ENCODE data around the gene SETDB1.
"Not testable (repeated sequence)": the region's sequence is repeated elsewhere in the genome, so short reads cannot be mapped to it uniquely, and the experiment has no call there.

Gene SETDB1

GRCh38 chr1:150926097-150926741, at the start of gene SETDB1:
Gene SETDB1, plus strand, starts transcription at chr1:150926363. Its CDS starts 1,352 bp downstream, at chr1:150927715.
- FAIRE-seq (peak; percentile 86), DNase-seq (ENCODE audit: low spot score) (peak; percentile 96)

GRCh38 chr1:150878931-150879330, 47.2 kb upstream of the SETDB1 start:
- DNase-seq (ENCODE audit: low spot score); FAIRE-seq: not testable (repeated sequence)

GRCh38 chr1:150881331-150882070, 44.7 kb upstream of the SETDB1 start:
- no peak for FAIRE-seq
- no peak for DNase-seq (ENCODE audit: low spot score)

GRCh38 chr1:150883121-150883520, 43.0 kb upstream of the SETDB1 start:
- not testable (repeated sequence) for FAIRE-seq; DNase-seq (ENCODE audit: low spot score)

GRCh38 chr1:150887018-150887417, 39.1 kb upstream of the SETDB1 start, which contains the start of gene CTXND2:
Gene CTXND2, plus strand, starts transcription at chr1:150887136. Its CDS starts 25,179 bp downstream, at chr1:150912315.
- no peak for FAIRE-seq

GRCh38 chr1:150888727-150889126, 37.4 kb upstream of the SETDB1 start:
- FAIRE-seq = no peak
- no peak for DNase-seq (ENCODE audit: low spot score)

More at GRCh38 chr1:150887018-150887417, 39.1 kb upstream of the SETDB1 start, which contains the start of gene CTXND2:
- DNase-seq (ENCODE audit: low spot score) = no peak

- FAIRE-seq = no peak
- DNase-seq (ENCODE audit: low spot score) = no peak
These were observed 36.1 kb upstream of the SETDB1 start for GRCh38 chr1:150890033-150890416.

GRCh38 chr1:150893336-150893913, 32.7 kb upstream of the SETDB1 start:
- no peak for FAIRE-seq

GRCh38 chr1:150895618-150896017, 30.5 kb upstream of the SETDB1 start:
- DNase-seq (ENCODE audit: low spot score) = peak; percentile 89
- FAIRE-seq = peak; percentile 82

More at GRCh38 chr1:150893336-150893913, 32.7 kb upstream of the SETDB1 start:
- DNase-seq (ENCODE audit: low spot score) = no peak

- not testable (repeated sequence) for DNase-seq (ENCODE audit: low spot score); FAIRE-seq
These were observed 26.4 kb upstream of the SETDB1 start for GRCh38 chr1:150899795-150900194.

- FAIRE-seq = no peak
- DNase-seq (ENCODE audit: low spot score) = no peak
These were observed 23.8 kb upstream of the SETDB1 start for GRCh38 chr1:150902346-150902745.

GRCh38 chr1:150902751-150903150, 23.4 kb upstream of the SETDB1 start:
- FAIRE-seq (no peak), DNase-seq (ENCODE audit: low spot score) (no peak)

- no peak for DNase-seq (ENCODE audit: low spot score)
- FAIRE-seq = no peak
These were observed 20.9 kb upstream of the SETDB1 start for GRCh38 chr1:150905301-150905700.

GRCh38 chr1:150906329-150906728, 19.8 kb upstream of the SETDB1 start:
- DNase-seq (ENCODE audit: low spot score) = no peak
- no peak for FAIRE-seq

- no peak for DNase-seq (ENCODE audit: low spot score)
- FAIRE-seq = no peak
These were observed 19.4 kb upstream of the SETDB1 start for GRCh38 chr1:150906813-150907212.

GRCh38 chr1:150909585-150910180, 16.5 kb upstream of the SETDB1 start:
- FAIRE-seq (no peak), DNase-seq (ENCODE audit: low spot score) (no peak)

GRCh38 chr1:150912623-150913022, 13.5 kb upstream of the SETDB1 start:
- no peak for DNase-seq (ENCODE audit: low spot score)
- no peak for FAIRE-seq

GRCh38 chr1:150917387-150917786, 8.8 kb upstream of the SETDB1 start:
- FAIRE-seq (no peak), DNase-seq (ENCODE audit: low spot score) (no peak)

- DNase-seq (ENCODE audit: low spot score) (peak; percentile 92), FAIRE-seq (peak; percentile 93)
These were observed 3.6 kb upstream of the SETDB1 start for GRCh38 chr1:150922519-150922975.

- FAIRE-seq (no peak), DNase-seq (ENCODE audit: low spot score) (no peak)
These were observed 1.1 kb upstream of the SETDB1 start for GRCh38 chr1:150925080-150925479.

GRCh38 chr1:150927624-150928023, 1.5 kb downstream of the SETDB1 start:
- FAIRE-seq (no peak), DNase-seq (ENCODE audit: low spot score) (no peak)

- DNase-seq (ENCODE audit: low spot score) (no peak), FAIRE-seq (no peak)
These were observed 2.1 kb downstream of the SETDB1 start for GRCh38 chr1:150928286-150928685.
